Sigmoid colon (tissue), 3 donors: ENCODE data around the gene TGFBR2.

Source experiments
- CTCF ChIP-seq, 4 experiments: fragments of 450-650 bp in 3 of 4; fragments of 200-600 bp in 1 of 4; IDR thresholded peaks; one replicate each; pipeline ENCODE4 v1.5.1; 2016 to 2019; ENCODE audit warnings: antibody characterized with exemption in 4 of 4, mild to moderate bottlenecking in 3 of 4, moderate library complexity in 2 of 4
- POLR2A ChIP-seq, 2 donors: fragments of 450-650 bp; IDR thresholded peaks; one replicate each; pipeline ENCODE4 v1.6.1; 2016; ENCODE audit warnings: antibody characterized with exemption in 2 of 2, mild to moderate bottlenecking in 2 of 2, moderate library complexity in 2 of 2

- TF ChIP-seq CTCF (IDR thresholded peaks at IDR 0.05) (no peak), POLR2A (IDR thresholded peaks at IDR 0.05) (no peak)
Measured at GRCh38 chr3:30692498-30693130, 86.2 kb downstream of the TGFBR2 start.
